GM12801 (cell line): ENCODE results near the gene TMTC1.

ENCODE experiments used
- TF ChIP-seq, protein P1 (sequence below): IDR thresholded peaks from one replicate; pipeline ENCODE4 v1.5.1; 2011; ENCODE audit warnings: control low read depth; ENCODE audit not compliant: insufficient read length; ENCODE audit errors: extremely low read depth

Gene TMTC1

DNA sequence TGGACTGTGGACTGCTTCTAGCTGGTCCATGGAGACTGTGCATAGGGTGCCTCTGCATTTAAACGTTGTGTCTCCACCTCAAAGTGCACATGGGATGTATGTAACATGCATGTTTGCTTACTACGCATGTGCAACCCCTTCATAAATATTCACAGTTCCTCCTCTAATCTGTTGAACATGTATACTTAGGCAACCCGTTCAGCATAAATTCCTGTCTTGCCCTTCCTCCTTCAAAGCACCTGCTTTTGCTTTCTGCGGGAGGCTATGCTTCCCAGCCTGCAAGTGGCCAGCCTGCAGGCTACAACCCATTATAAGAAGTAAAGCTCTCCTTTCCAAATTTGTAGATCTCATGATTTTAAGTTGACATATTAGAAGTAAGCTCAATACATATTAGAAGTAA is 253.3 kb downstream of the TMTC1 start:
- TF ChIP-seq, protein P1, sequence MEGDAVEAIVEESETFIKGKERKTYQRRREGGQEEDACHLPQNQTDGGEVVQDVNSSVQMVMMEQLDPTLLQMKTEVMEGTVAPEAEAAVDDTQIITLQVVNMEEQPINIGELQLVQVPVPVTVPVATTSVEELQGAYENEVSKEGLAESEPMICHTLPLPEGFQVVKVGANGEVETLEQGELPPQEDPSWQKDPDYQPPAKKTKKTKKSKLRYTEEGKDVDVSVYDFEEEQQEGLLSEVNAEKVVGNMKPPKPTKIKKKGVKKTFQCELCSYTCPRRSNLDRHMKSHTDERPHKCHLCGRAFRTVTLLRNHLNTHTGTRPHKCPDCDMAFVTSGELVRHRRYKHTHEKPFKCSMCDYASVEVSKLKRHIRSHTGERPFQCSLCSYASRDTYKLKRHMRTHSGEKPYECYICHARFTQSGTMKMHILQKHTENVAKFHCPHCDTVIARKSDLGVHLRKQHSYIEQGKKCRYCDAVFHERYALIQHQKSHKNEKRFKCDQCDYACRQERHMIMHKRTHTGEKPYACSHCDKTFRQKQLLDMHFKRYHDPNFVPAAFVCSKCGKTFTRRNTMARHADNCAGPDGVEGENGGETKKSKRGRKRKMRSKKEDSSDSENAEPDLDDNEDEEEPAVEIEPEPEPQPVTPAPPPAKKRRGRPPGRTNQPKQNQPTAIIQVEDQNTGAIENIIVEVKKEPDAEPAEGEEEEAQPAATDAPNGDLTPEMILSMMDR: no peak

DNA sequence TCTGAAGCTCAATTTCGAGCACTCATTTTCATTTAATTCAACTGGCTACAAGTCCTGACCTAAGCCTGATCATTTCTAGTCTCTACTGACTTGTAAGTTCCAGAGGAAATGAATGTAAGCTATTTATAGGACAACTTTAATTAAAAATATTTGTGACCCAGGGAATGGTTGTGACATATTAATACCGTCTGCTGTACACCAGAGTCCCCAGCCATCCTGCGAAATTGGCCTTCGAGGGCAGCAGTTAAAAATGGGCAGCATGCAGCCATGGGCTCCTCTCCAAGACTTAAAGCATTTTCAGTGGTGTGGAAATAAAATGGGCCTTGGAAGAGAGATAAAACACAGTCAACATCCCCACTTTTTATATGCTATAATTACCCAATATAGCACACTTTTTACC is 255.6 kb downstream of the TMTC1 start:
- TF ChIP-seq, protein P1: no peak

DNA sequence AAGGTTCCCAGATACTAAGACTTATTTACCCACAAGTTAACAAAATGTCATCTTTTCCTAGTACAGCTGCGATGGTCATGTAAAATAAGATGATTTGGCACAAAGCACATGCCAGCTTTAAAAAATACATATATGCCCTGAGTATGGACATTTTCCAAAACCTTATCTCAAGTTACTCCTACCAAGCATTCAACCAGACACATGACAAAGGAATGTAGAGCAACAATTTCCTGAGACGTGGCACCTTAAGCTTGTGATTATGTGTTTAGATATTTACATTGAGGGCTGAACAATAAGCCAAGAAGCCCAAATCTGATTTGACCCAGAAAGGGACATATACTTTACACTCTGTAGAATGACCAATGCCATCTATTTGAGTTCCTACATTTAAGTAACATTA is 261.8 kb downstream of the TMTC1 start:
- TF ChIP-seq, protein P1: no peak

DNA sequence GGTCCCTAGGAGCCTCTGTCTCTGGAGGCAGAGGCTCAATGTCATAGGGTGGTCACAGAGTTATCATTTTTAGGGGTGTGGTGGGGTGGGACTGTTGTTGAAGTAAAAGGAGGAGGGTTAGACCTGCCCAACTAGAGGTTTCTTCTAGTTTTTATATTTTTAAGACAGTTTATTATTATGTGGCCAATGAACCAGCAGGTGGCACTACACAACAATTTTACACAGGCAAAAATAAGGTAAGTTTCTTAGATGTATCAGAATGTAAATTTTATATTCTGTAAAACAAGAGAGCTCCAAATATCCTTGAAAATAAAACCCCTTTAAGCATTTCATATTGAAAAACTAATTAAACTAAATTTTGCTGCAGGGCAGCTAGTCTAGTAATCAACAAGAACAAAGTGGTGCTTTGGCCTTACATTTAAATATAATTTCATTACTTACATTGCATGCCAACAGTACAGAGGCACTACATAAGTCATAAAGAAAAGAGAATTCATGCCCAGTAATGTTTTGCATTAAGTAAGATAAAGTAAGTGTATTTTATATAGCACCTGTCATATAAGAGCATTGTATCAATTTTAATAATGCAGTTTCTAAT is 264.1 kb downstream of the TMTC1 start:
- TF ChIP-seq, protein P1: no peak

DNA sequence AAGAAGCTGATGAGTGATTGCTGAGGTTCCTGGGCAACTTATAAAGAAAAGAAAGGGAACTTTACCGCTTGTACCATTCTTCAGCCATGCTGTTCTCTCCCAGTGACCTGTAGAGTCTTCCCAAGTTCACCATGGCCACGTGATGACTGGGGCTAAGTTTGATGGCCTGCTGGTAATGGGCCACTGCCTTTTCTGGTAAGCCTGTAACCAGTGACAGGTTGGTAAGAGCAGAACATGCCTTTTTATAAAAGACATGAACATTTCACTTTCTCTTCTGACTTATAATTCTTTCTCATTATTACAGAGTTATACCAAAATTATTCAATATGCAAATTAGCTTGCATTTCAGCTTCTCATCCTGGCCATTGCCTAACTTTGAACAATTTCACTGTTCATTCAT is 265.3 kb downstream of the TMTC1 start:
- TF ChIP-seq, protein P1: no peak

DNA sequence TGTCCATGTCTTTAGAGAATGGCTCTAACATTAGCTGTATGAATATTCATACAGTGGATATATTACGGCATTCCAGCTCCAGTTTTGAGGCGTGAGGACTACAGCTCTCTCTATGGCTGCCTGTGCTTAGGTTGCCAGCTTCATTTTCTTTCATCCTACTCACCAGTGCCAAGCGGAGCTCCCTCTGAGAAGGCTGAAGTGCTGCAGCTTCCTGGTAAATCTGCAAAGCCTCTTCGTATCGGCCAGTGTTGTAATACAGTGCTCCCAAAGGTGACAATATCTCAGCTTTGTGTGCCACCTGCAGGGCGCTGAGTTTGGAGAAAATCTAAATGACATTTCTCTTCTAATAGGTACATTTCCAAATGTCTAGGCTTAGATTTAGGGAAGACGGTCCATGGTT is 266.5 kb downstream of the TMTC1 start:
- TF ChIP-seq, protein P1: no peak

DNA sequence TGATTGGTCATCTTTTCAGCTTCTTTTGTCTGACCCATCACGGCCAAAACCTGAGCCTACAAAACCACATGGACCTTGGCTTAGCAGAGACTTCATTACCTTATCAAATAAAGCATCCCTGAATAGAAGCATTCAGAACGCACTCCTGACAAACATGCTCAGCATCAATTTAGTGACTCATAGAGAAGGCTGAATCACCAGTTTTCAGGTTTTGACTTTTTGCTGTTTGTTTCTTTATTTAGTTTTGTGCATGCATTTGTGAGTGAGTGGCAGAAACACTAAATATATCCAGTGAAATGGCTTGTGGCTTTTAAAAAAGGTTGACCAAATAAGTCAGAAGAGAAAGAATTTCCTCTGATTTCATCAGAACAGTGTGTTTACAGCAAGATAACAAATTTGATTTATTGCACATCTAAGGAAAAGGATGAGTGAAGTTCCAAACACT is 267.3 kb downstream of the TMTC1 start:
- TF ChIP-seq, protein P1: no peak
